ENCODE measurements around the gene TSEN2.

Gene TSEN2

GRCh38 chr3:12556690-12557472, 72.6 kb downstream of the TSEN2 start, which contains the start of gene MKRN2:
TSS of gene MKRN2 (plus strand) at chr3:12557087. CDS start at chr3:12557151, 64 bp downstream.
- DNase-seq, result peak; percentile 68 to 92 (median 75)

- peak in 1 of 5 experiments; percentile 11 for DNase-seq
Observed at GRCh38 chr3:12557473-12558100, 73.3 kb downstream of the TSEN2 start.

GRCh38 chr3:12558706-12559105, 74.4 kb downstream of the TSEN2 start:
- DNase-seq, result no peak

GRCh38 chr3:12559520-12559919, 75.2 kb downstream of the TSEN2 start:
- DNase-seq, result no peak

GRCh38 chr3:12560505-12561190, 76.4 kb downstream of the TSEN2 start:
- DNase-seq, result peak in 1 of 5 experiments; percentile 58

- no peak for DNase-seq
Observed at GRCh38 chr3:12561397-12561796, 77.1 kb downstream of the TSEN2 start.

GRCh38 chr3:12562451-12562850, 78.2 kb downstream of the TSEN2 start:
- no peak for DNase-seq

- DNase-seq, result no peak
Observed at GRCh38 chr3:12566976-12567375, 82.7 kb downstream of the TSEN2 start.

- no peak for DNase-seq
Observed at GRCh38 chr3:12568747-12569146, 84.5 kb downstream of the TSEN2 start.

GRCh38 chr3:12569836-12570235, 85.6 kb downstream of the TSEN2 start:
- no peak for DNase-seq

GRCh38 chr3:12571986-12572385, 87.7 kb downstream of the TSEN2 start:
- DNase-seq, result no peak

GRCh38 chr3:12574131-12574530, 89.9 kb downstream of the TSEN2 start:
- DNase-seq, result no peak

- DNase-seq, result no peak
Observed at GRCh38 chr3:12574661-12575060, 90.4 kb downstream of the TSEN2 start.

- DNase-seq, result no peak
Observed at GRCh38 chr3:12577379-12577778, 93.1 kb downstream of the TSEN2 start.

- peak in 1 of 5 experiments; percentile 43 for DNase-seq
Observed at GRCh38 chr3:12578742-12579141, 94.5 kb downstream of the TSEN2 start.

GRCh38 chr3:12579456-12579855, 95.2 kb downstream of the TSEN2 start:
- DNase-seq, result no peak

- no peak for DNase-seq
Observed at GRCh38 chr3:12579905-12580304, 95.6 kb downstream of the TSEN2 start.

- DNase-seq, result no peak
Observed at GRCh38 chr3:12582730-12583129, 98.5 kb downstream of the TSEN2 start.
